Midbrain (tissue), 1 donor: ENCODE measurements around the gene PRELID1.
"Not testable (repeated sequence)": the region's sequence is repeated elsewhere in the genome, so short reads cannot be mapped to it uniquely, and the experiment has no call there.

Experiments
- DNase-seq: peaks from one replicate; lab custom pipeline; 2025; lab: John Stamatoyannopoulos, UW

The PRELID1 gene

GRCh38 chr5:177300236-177300880, 3.2 kb upstream of the PRELID1 start:
- DNase-seq, result peak; percentile 40

GRCh38 chr5:177300951-177301350, 2.6 kb upstream of the PRELID1 start:
- no peak for DNase-seq

- DNase-seq, result no peak
Measured at GRCh38 chr5:177301503-177302165, 2.0 kb upstream of the PRELID1 start.

- DNase-seq, result no peak
Measured at GRCh38 chr5:177302354-177303110, 1.1 kb upstream of the PRELID1 start.

- no peak for DNase-seq
Measured at GRCh38 chr5:177303925-177304391, 359 bp downstream of the PRELID1 start.

GRCh38 chr5:177304392-177305119, 957 bp downstream of the PRELID1 start:
- DNase-seq, result no peak

- not testable (repeated sequence) for DNase-seq
Measured at GRCh38 chr5:177306103-177306640, 2.6 kb downstream of the PRELID1 start.

GRCh38 chr5:177306674-177307543, 3.3 kb downstream of the PRELID1 start:
- DNase-seq, result no peak

GRCh38 chr5:177307544-177308363, 4.2 kb downstream of the PRELID1 start:
- no peak for DNase-seq

GRCh38 chr5:177308740-177309139, 5.1 kb downstream of the PRELID1 start:
- no peak for DNase-seq

GRCh38 chr5:177309351-177310191, 6.0 kb downstream of the PRELID1 start:
- DNase-seq, result peak; percentile 3

- no peak for DNase-seq
Measured at GRCh38 chr5:177310332-177310731, 6.7 kb downstream of the PRELID1 start.

- no peak for DNase-seq
Measured at GRCh38 chr5:177310757-177311391, 7.3 kb downstream of the PRELID1 start.

- DNase-seq, result no peak
Measured at GRCh38 chr5:177311392-177311722, 7.8 kb downstream of the PRELID1 start.

- DNase-seq, result peak; percentile 92
Measured at GRCh38 chr5:177311723-177312648, 8.4 kb downstream of the PRELID1 start, which contains the start of gene MXD3. MXD3 (minus strand) TSS chr5:177311898; CDS start chr5:177311830, 68 bp downstream.

- DNase-seq, result no peak
Measured at GRCh38 chr5:177312649-177313181, 9.1 kb downstream of the PRELID1 start.

- DNase-seq, result no peak
Measured at GRCh38 chr5:177313561-177314259, 10.1 kb downstream of the PRELID1 start.
